ENCODE measurements around the gene OXA1L. TPM values are rescaled to one million over a fixed set of nuclear protein-coding genes. Genes with fewer than 3 reads are reported as not detected.
"Not testable (repeated sequence)": the region's sequence is repeated elsewhere in the genome, so short reads cannot be mapped to it uniquely, and the experiment has no call there.

The OXA1L gene
- total RNA-seq, 2 donors from 2014 or later = 65.2 to 81.9 TPM

- no peak overlapping the region for H3K27ac ChIP-seq
- intact Hi-C loops (cut with DNase I) = no loop called here
- TF ChIP-seq, protein P1, sequence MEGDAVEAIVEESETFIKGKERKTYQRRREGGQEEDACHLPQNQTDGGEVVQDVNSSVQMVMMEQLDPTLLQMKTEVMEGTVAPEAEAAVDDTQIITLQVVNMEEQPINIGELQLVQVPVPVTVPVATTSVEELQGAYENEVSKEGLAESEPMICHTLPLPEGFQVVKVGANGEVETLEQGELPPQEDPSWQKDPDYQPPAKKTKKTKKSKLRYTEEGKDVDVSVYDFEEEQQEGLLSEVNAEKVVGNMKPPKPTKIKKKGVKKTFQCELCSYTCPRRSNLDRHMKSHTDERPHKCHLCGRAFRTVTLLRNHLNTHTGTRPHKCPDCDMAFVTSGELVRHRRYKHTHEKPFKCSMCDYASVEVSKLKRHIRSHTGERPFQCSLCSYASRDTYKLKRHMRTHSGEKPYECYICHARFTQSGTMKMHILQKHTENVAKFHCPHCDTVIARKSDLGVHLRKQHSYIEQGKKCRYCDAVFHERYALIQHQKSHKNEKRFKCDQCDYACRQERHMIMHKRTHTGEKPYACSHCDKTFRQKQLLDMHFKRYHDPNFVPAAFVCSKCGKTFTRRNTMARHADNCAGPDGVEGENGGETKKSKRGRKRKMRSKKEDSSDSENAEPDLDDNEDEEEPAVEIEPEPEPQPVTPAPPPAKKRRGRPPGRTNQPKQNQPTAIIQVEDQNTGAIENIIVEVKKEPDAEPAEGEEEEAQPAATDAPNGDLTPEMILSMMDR (IDR thresholded peaks at IDR 0.05) = no peak
- no peaks in the 10 kb centered on the region for H3K9me3 ChIP-seq
- no peaks in the 10 kb centered on the region for H3K4me1 ChIP-seq (replicated peaks)
- H3K36me3 ChIP-seq = no peaks in the 10 kb centered on the region
- no peak for DNase-seq (ENCODE audit: low spot score)
- WGBS = 96% methylated on average over 2 of the region's 2 CpGs
- H3K4me3 ChIP-seq = no peak overlapping the region
- no peaks in the 10 kb centered on the region for H3K27me3 ChIP-seq (replicated peaks; ENCODE audit: insufficient read depth)
Measured at GRCh38 chr14:22792158-22792557, 25.7 kb downstream of the OXA1L start.

DNA sequence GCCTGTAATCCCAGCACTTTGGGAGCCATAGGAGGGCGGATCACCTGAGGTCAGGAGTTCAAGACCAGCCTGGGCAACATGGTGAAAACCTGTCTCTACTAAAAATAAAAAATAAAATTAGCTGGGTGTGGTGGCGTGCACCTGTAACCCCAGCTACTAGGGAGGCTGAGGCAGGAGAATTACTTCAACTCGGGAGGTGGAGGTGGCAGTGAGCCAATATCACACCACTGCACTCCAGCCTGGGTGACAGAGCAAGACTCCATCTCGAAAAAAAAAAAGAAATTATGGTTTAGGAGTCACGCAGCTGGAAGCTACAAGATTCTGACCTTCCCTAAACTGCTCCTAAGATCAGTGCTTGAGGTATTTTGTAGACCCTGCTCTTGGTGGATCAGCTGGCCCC is 27.1 kb downstream of the OXA1L start:
- DNase-seq (ENCODE audit: low spot score); H3K9me3 ChIP-seq; H3K27ac ChIP-seq; intact Hi-C loops (cut with DNase I); H3K36me3 ChIP-seq; H3K4me3 ChIP-seq; H3K4me1 ChIP-seq (replicated peaks); H3K27me3 ChIP-seq (replicated peaks; ENCODE audit: insufficient read depth): not testable (repeated sequence)
- WGBS = 78% methylated on average over 5 of the region's 5 CpGs

GRCh38 chr14:22793976-22794375 is 27.5 kb downstream of the OXA1L start:
- TF ChIP-seq POLR2AphosphoS5 (IDR thresholded peaks at IDR 0.05) = no peak
- TF ChIP-seq POLR2A (IDR thresholded peaks at IDR 0.05) = no peak
- TF ChIP-seq, protein P1 (IDR thresholded peaks at IDR 0.05) = no peak
- Histone ChIP-seq H3K4me1 (replicated peaks) (no peaks in the 10 kb centered on the region), H3K27me3 (replicated peaks; ENCODE audit: insufficient read depth) (no peaks in the 10 kb centered on the region), H3K36me3 (no peaks in the 10 kb centered on the region), H3K9me3 (no peaks in the 10 kb centered on the region), H3K27ac (no peak overlapping the region), H3K4me3 (no peak overlapping the region)
- WGBS = 68% methylated on average over 5 of the region's 5 CpGs
- intact Hi-C loops (cut with DNase I) = no loop called here
- no peak for DNase-seq (ENCODE audit: low spot score)

- intact Hi-C loops (cut with DNase I) = no loop called here
- Histone ChIP-seq H3K9me3 (no peaks in the 10 kb centered on the region), H3K4me1 (replicated peaks) (no peaks in the 10 kb centered on the region), H3K27ac (no peak overlapping the region), H3K4me3 (no peak overlapping the region), H3K27me3 (replicated peaks; ENCODE audit: insufficient read depth) (no peaks in the 10 kb centered on the region), H3K36me3 (no peaks in the 10 kb centered on the region)
- 64% methylated on average over 7 of the region's 7 CpGs for WGBS
- TF ChIP-seq, protein P1 (IDR thresholded peaks at IDR 0.05) = no peak
- no peak for TF ChIP-seq POLR2A (IDR thresholded peaks at IDR 0.05)
- TF ChIP-seq POLR2AphosphoS5 (IDR thresholded peaks at IDR 0.05) = no peak
- DNase-seq (ENCODE audit: low spot score) = no peak
Measured at GRCh38 chr14:22794551-22794951, 28.1 kb downstream of the OXA1L start.

- Histone ChIP-seq H3K4me1 (replicated peaks) (no peaks in the 10 kb centered on the region), H3K27me3 (replicated peaks; ENCODE audit: insufficient read depth) (no peaks in the 10 kb centered on the region), H3K9me3 (no peaks in the 10 kb centered on the region), H3K36me3 (no peaks in the 10 kb centered on the region), H3K27ac (no peak overlapping the region), H3K4me3 (no peak overlapping the region)
- TF ChIP-seq, protein P1 (IDR thresholded peaks at IDR 0.05) = no peak
- TF ChIP-seq POLR2A (IDR thresholded peaks at IDR 0.05) (no peak), POLR2AphosphoS5 (IDR thresholded peaks at IDR 0.05) (no peak)
- 62% methylated on average over 5 of the region's 5 CpGs for WGBS
- intact Hi-C loops (cut with DNase I) = no loop called here
- no peak for DNase-seq (ENCODE audit: low spot score)
Measured at GRCh38 chr14:22796087-22796707, 29.7 kb downstream of the OXA1L start.

Measured in prostate gland (tissue), 2 donors.